ENCODE results near the gene SLC8A3.

Gene SLC8A3

DNA sequence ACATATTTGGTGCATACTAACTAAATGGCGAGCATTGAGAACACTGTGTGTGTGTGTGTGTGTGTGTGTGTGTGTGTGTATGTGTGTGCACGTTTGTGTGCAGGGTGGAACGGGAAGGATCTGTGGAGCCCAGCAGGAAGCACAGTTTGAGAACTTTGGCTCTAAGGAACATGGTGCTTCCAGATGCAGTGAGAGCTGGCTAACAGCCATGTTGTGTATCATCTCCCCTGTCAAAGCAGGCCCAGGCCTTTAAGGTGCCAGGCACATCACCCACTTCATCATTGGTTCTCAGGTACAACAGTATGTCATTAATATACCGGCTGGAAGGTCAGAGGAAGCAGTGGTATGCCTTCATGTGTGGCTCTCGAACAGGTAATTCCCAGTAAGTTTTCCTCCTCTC, 72.5 kb downstream of the SLC8A3 start:
- no peak for DNase-seq

- no peak for DNase-seq
Observed at GRCh38 chr14:70114621-70115156, 74.1 kb downstream of the SLC8A3 start.

- DNase-seq: no peak
Observed at GRCh38 chr14:70113211-70113610, 75.5 kb downstream of the SLC8A3 start.

DNA sequence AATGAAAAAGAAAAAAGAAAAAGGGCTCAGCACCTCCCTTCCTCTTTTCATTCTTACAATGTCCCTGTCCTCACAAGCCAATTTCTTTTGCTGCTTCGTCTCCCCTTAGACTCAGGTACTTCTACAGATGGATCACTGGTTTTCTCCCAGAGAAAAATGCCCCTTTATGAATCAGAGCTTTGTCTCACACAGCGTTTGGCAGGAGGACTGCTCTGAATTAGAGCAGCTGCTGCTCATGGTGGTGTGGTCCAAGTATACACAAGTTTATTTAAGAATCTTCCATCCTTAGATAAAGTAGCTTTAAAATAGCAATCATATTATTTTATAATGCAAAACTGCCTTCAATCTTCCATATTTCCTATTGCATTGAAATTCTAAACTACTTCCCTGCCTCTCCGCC, 80.3 kb downstream of the SLC8A3 start:
- no peak for DNase-seq

DNA sequence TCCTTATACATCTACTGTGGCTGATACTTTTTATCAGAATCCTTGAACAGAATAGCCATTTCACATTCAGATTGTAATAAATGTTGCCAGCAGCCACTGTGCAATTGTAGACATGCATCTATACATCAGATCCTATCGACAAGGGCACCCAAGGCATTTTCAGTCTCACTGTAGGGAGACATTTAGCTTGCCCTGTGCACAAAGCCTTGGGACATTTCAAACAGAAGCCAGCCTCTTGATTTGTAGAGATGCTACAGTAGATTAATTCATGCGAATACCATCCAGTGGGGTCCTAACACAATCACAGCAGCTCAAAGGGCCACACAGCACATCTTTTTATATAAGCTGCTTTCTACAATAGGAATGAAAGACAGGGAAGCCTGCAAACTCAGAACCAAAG, 81.4 kb downstream of the SLC8A3 start:
- DNase-seq: no peak

DNA sequence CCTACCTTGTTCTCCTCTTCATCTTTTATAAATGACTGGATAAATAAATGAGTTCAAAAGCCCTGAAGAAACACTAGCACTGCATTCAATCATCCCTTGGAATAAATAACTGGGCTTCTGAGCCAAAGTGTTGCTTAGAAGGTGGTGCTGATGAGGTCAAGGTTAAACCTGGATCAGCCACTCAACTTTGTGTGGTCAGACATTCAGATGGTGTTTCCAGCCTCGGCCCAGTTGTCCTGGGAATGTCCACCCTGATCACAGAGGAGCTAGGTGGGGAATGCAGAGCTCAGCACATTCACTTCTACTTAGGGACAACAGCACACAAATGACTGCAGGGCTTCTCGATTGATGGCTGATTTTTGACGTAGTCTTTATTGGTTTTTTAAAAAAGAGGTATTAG, 88.7 kb downstream of the SLC8A3 start:
- no peak for DNase-seq

DNA sequence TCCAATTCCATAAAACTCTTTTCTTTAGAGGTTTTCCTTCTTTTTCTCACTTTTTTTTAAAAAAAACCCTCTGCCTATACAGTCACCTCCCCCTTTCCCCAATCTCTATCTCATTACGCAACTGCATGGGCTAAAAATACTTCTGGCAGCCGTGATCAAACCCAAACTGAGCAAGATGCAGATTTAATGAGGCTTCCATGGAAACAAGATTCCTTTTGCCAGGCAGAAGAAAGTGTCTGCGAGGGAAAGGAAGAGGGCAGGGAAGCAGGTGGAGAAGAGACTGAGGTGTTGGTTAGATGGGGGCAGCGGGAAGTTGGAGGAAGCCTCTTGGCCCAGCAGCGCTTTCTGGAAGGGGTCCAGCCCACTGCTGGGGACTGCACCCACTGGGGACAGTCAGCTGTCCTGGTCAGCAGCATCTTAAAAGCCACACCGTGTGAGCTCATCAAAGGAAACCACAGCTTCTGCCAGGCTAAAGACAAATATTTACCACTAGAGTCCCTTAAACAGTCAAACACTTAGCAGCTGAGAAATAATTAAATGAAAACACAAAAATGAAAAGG, 90.4 kb downstream of the SLC8A3 start:
- no peak for DNase-seq

- DNase-seq: no peak
Observed at GRCh38 chr14:70097576-70098249, 91.0 kb downstream of the SLC8A3 start.

DNA sequence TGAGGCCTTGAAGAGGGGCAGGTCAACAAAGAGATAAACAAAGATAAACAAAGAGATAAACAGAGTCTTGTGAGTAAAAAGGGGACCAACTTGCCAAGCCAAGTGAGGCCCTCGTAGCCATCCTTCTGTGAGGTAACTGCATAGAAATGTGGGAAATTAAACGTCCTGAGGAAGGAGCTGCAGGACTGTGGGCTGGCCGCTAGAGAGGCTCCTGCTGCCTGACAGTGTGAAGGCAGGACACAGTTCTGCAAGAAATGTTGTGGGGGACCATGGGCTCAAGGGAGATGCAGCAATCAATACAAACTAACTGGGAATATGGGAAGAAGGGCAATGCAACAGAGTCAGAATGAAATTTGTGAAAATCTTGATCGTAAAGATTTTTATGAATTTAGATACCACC, 91.9 kb downstream of the SLC8A3 start:
- no peak for DNase-seq

DNA sequence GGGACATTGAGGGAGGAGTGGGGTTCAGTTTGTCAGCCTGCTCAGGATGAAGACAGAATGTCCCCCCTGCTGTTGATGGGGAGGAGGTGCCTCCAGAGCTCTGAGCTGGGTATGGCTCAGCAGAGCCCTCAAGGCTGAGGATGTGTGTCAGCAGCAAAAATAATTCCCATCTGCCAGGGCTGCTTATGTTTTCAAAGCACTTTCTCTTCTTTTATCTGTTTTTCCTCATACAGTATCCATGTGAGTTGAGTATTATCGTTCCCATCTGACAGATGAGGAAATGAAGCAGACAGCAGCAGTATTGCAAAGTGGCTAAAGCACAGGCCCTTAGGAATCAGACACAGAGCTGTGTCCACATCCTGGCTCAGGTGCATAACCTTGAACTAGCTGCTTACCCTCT, 94.1 kb downstream of the SLC8A3 start:
- no peak for DNase-seq

DNA sequence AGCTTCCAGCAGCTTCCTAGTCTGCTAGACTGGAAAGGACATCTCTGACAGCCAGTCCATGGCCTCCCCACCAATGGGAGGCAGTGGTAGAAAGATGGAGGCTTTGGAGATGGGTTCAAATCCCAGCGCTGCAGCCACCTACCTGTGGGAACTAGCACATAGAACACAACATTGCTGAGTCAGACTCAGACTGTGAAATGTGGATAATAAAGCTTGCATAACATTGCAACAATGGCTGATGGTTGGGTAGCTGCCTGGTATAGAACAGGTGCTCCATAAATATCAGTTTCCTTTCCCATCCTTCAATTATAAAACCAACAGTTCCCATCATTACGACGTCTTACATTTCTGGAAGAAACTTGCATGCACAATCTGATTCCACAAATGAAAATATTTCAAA, 94.6 kb downstream of the SLC8A3 start:
- DNase-seq: no peak

- no peak for DNase-seq
Observed at GRCh38 chr14:70093156-70093555, 95.6 kb downstream of the SLC8A3 start.

GRCh38 chr14:70087380-70087697, 101.4 kb downstream of the SLC8A3 start:
- no peak for DNase-seq

GRCh38 chr14:70086685-70087379, 101.9 kb downstream of the SLC8A3 start:
- DNase-seq: peak; percentile 10 to 60

- DNase-seq: no peak
Observed at GRCh38 chr14:70084226-70084625, 104.5 kb downstream of the SLC8A3 start.

GRCh38 chr14:70082394-70082793, 106.4 kb downstream of the SLC8A3 start:
- no peak for DNase-seq

- no peak for DNase-seq
Observed at GRCh38 chr14:70080076-70080475, 108.7 kb downstream of the SLC8A3 start.

- DNase-seq: no peak
Observed at GRCh38 chr14:70078329-70078728, 110.4 kb downstream of the SLC8A3 start.

GRCh38 chr14:70077720-70078119, 111.0 kb downstream of the SLC8A3 start:
- DNase-seq: no peak

- no peak for DNase-seq
Observed at GRCh38 chr14:70077005-70077404, 111.7 kb downstream of the SLC8A3 start.

DNA sequence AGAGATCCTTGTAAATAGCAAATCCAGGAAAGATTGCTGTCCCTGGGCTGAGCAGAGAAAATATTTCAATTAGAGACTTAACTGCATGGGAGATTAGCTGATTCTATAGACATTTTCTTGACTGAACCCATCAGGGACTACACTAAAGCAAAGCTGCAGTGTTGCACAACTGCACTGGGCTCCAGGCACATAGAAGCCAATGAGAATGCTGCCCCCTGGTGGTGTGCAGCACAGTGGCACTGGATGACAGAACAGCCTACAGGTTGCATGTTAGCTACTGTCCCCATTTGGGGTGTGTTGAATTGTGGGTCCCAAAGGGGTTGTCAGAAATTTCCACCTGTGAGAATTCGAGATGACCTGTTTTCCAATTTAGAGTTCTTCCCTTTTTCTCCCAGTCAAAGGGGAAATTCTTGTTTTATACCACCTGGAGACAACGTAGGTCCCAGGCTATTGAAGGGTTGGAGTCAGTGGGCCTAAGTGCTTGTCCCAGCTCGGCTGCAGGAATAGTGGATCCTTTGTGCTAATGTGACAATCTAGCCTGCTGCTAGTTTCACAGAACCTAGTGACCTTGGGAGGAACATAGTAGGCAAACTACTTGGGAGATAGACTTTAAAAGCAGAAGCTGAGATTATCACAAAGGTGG, 114.7 kb downstream of the SLC8A3 start:
- DNase-seq: peak; percentile 56 to 78

GRCh38 chr14:70069186-70069585, 119.6 kb downstream of the SLC8A3 start:
- no peak for DNase-seq

GRCh38 chr14:70067810-70068209, 120.9 kb downstream of the SLC8A3 start:
- DNase-seq: no peak

Measured in inflammatory macrophage treated with lipopolysaccharide for 1 hour (primary cell).